HEK293 (cell line): ENCODE results near the gene GRIP1.
A peak's percentile ranks its signal among the peaks of the same experiment; 100 is the strongest.

Experiments
- ELK4 ChIP-seq: IDR thresholded peaks from 2 replicates; pipeline ENCODE4 v1.6.1; 2011; ENCODE audit warnings: mild to moderate bottlenecking, low read depth, low read length, borderline replicate concordance
- GFI1B ChIP-seq: fragments of 450-650 bp; formaldehyde crosslinking; IDR thresholded peaks from 2 replicates; pipeline ENCODE4 v1.5.1; 2016; ENCODE audit warnings: missing biosample characterization, missing genetic modification characterization
- PBX3 ChIP-seq: sonication (generic); formaldehyde crosslinking; IDR thresholded peaks from 2 replicates; pipeline ENCODE4 v1.8.1; 2022; ENCODE audit warnings: mild to moderate bottlenecking, moderate library complexity, missing genetic modification reagents
- WT1 ChIP-seq: fragments of 450-650 bp; formaldehyde crosslinking; IDR thresholded peaks from 2 replicates; pipeline ENCODE4 v1.5.1; 2016; ENCODE audit warnings: missing biosample characterization, missing genetic modification characterization
- YY1 ChIP-seq: fragments of 450-650 bp; formaldehyde crosslinking; IDR thresholded peaks from 2 replicates; pipeline ENCODE4 v1.5.1; 2018; ENCODE audit warnings: missing biosample characterization, missing genetic modification characterization
- ZBTB20 ChIP-seq: fragments of 450-650 bp; formaldehyde crosslinking; IDR thresholded peaks from 2 replicates; pipeline ENCODE4 v1.5.1; 2016; ENCODE audit warnings: missing biosample characterization, missing genetic modification characterization
- ZBTB48 ChIP-seq: fragments of 450-650 bp; formaldehyde crosslinking; IDR thresholded peaks from 2 replicates; pipeline ENCODE4 v1.5.1; 2016; ENCODE audit warnings: missing biosample characterization, missing genetic modification characterization
- ZBTB6 ChIP-seq: fragments of 450-650 bp; formaldehyde crosslinking; IDR thresholded peaks from 2 replicates; pipeline ENCODE4 v1.5.1; 2017; ENCODE audit warnings: missing biosample characterization, missing genetic modification characterization
- ZNF146 ChIP-seq: fragments of 450-650 bp; formaldehyde crosslinking; IDR thresholded peaks from 2 replicates; pipeline ENCODE4 v1.5.1; 2016; ENCODE audit warnings: missing biosample characterization, missing genetic modification characterization
- ZNF175 ChIP-seq: fragments of 450-650 bp; formaldehyde crosslinking; IDR thresholded peaks from 2 replicates; pipeline ENCODE4 v1.5.1; 2016; ENCODE audit warnings: missing biosample characterization, missing genetic modification characterization
- ZNF221 ChIP-seq: fragments of 450-650 bp; formaldehyde crosslinking; IDR thresholded peaks from 2 replicates; pipeline ENCODE4 v1.5.1; 2017; ENCODE audit warnings: missing biosample characterization, missing genetic modification characterization, borderline replicate concordance
- ZNF280D ChIP-seq: fragments of 450-650 bp; formaldehyde crosslinking; IDR thresholded peaks from 2 replicates; pipeline ENCODE4 v1.5.1; 2016; ENCODE audit warnings: missing biosample characterization, missing genetic modification characterization
- ZNF354C ChIP-seq: fragments of 450-650 bp; formaldehyde crosslinking; IDR thresholded peaks from 2 replicates; pipeline ENCODE4 v1.5.1; 2016; ENCODE audit warnings: missing biosample characterization, missing genetic modification characterization, low read depth, borderline replicate concordance
- ZNF423 ChIP-seq: fragments of 450-650 bp; formaldehyde crosslinking; IDR thresholded peaks from 2 replicates; pipeline ENCODE4 v1.5.1; 2016; ENCODE audit warnings: missing biosample characterization, missing genetic modification characterization
- ZNF449 ChIP-seq: fragments of 450-650 bp; formaldehyde crosslinking; IDR thresholded peaks from 2 replicates; pipeline ENCODE4 v1.5.1; 2017; ENCODE audit warnings: missing biosample characterization, mild to moderate bottlenecking, missing genetic modification characterization, moderate library complexity
- ZNF48 ChIP-seq: fragments of 450-650 bp; formaldehyde crosslinking; IDR thresholded peaks from 2 replicates; pipeline ENCODE4 v1.5.1; 2016; ENCODE audit warnings: missing biosample characterization, missing genetic modification characterization
- ZNF510 ChIP-seq: fragments of 450-650 bp; formaldehyde crosslinking; IDR thresholded peaks from 2 replicates; pipeline ENCODE4 v1.5.1; 2018; ENCODE audit warnings: mild to moderate bottlenecking, missing genetic modification characterization, missing biosample characterization; ENCODE audit not compliant: insufficient replicate concordance
- ZNF518A ChIP-seq: fragments of 450-650 bp; formaldehyde crosslinking; conservative IDR thresholded peaks from 2 replicates; pipeline ENCODE4 v1.5.1; 2016; ENCODE audit warnings: low read depth, missing biosample characterization, missing genetic modification characterization
- ZNF623 ChIP-seq: fragments of 450-650 bp; formaldehyde crosslinking; IDR thresholded peaks from 2 replicates; pipeline ENCODE4 v1.5.1; 2016; ENCODE audit warnings: missing biosample characterization, missing genetic modification characterization
- ZNF654 ChIP-seq: fragments of 450-650 bp; formaldehyde crosslinking; IDR thresholded peaks from 2 replicates; pipeline ENCODE4 v1.5.1; 2016; ENCODE audit warnings: low read depth, missing biosample characterization, missing genetic modification characterization
- ZNF677 ChIP-seq: fragments of 450-650 bp; IDR thresholded peaks from 2 replicates; pipeline ENCODE4 v1.5.0; 2018; ENCODE audit warnings: missing biosample characterization, mild to moderate bottlenecking, missing genetic modification characterization, moderate library complexity
- ZNF707 ChIP-seq: fragments of 450-650 bp; formaldehyde crosslinking; IDR thresholded peaks from 2 replicates; pipeline ENCODE4 v1.5.1; 2016; ENCODE audit warnings: missing biosample characterization, missing genetic modification characterization
- ZNF747 ChIP-seq: fragments of 450-650 bp; formaldehyde crosslinking; IDR thresholded peaks from 2 replicates; pipeline ENCODE4 v1.5.1; 2016; ENCODE audit warnings: missing biosample characterization, missing genetic modification characterization

GRIP1 gene

GRCh38 chr12:66644151-66644550 lies 34.7 kb downstream of the GRIP1 start (continued):
- TF ChIP-seq ZNF449 (tag by site-specific recombination) (no peak), ZNF654 (tag by site-specific recombination) (no peak), ZNF146 (no peak), ZNF354C (no peak), ZNF677 (tag by site-specific recombination) (no peak), GFI1B (tag by site-specific recombination) (no peak), ZNF510 (tag by site-specific recombination) (no peak), ZNF518A (tag by site-specific recombination) (no peak), ZNF747 (tag by site-specific recombination) (no peak), PBX3 (no peak), ZNF623 (tag by site-specific recombination) (no peak), ZBTB48 (tag by site-specific recombination) (no peak), YY1 (no peak), ZNF175 (no peak), WT1 (tag by site-specific recombination) (0 out of 2 replicates have a peak, but pooled peaks have one; percentile 40), ZBTB20 (tag by site-specific recombination) (no peak), ZNF423 (tag by site-specific recombination) (no peak), ZNF707 (tag by site-specific recombination) (no peak), ZNF280D (no peak), ZNF48 (tag by site-specific recombination) (no peak), ELK4 (no peak), ZBTB6 (tag by site-specific recombination) (no peak), ZNF221 (tag by site-specific recombination) (no peak)
